H9 (cell line): Measurements from ENCODE around the gene COPS9. TPM values are rescaled to one million over a fixed set of nuclear protein-coding genes. Genes with fewer than 3 reads are reported as not detected.

Source experiments
- DNase-seq: peaks from one replicate; pipeline ENCODE4 v3.0.0-alpha.2; 2017
- H2AFZ ChIP-seq: one replicate; pipeline ENCODE4 v1.6.1; 2013; ENCODE audit warnings: mild to moderate bottlenecking, low read length, control low read depth, moderate library complexity
- H2AK5ac ChIP-seq: 2 replicates; pipeline ENCODE4 v1.6.1; 2013; ENCODE audit warnings: low read length, control low read depth, mixed read lengths; ENCODE audit not compliant: insufficient read length
- H2BK120ac ChIP-seq: one replicate; pipeline ENCODE4 v1.6.1; 2013; ENCODE audit warnings: low read depth, mild to moderate bottlenecking, low read length, control low read depth, inconsistent platforms; ENCODE audit not compliant: poor library complexity, severe bottlenecking
- H2BK12ac ChIP-seq: 2 replicates; pipeline ENCODE4 v1.6.1; 2013; ENCODE audit warnings: low read length, control low read depth, mixed read lengths, low read depth; ENCODE audit not compliant: insufficient read length
- H2BK15ac ChIP-seq: 2 replicates; pipeline ENCODE4 v1.6.1; 2013; ENCODE audit warnings: low read depth, low read length, control low read depth
- H2BK20ac ChIP-seq: one replicate; pipeline ENCODE4 v1.6.1; 2013; ENCODE audit warnings: low read depth, mild to moderate bottlenecking, low read length, control low read depth, inconsistent platforms; ENCODE audit not compliant: poor library complexity, severe bottlenecking
- H2BK5ac ChIP-seq: 2 replicates; pipeline ENCODE4 v1.6.1; 2013; ENCODE audit warnings: low read length, control low read depth, mixed read lengths; ENCODE audit not compliant: insufficient read length
- H3K14ac ChIP-seq: 2 replicates; pipeline ENCODE4 v1.6.1; 2013; ENCODE audit warnings: low read length, control low read depth; ENCODE audit not compliant: insufficient read depth
- H3K18ac ChIP-seq: 2 replicates; pipeline ENCODE4 v1.6.1; 2013; ENCODE audit warnings: low read depth, mild to moderate bottlenecking, mixed read lengths, low read length, control low read depth; ENCODE audit not compliant: insufficient read length
- H3K23ac ChIP-seq: 2 replicates; pipeline ENCODE4 v1.6.1; 2013; ENCODE audit warnings: low read length, control low read depth, mixed read lengths, low read depth; ENCODE audit not compliant: insufficient read length
- H3K23me2 ChIP-seq: 2 replicates; pipeline ENCODE4 v1.6.1; 2013; ENCODE audit warnings: low read depth, mild to moderate bottlenecking, mixed read lengths, low read length, control low read depth; ENCODE audit not compliant: insufficient read length, poor library complexity, severe bottlenecking
- H3K27ac ChIP-seq: 2 replicates; pipeline ENCODE4 v1.5.1; 2013; ENCODE audit warnings: low read length, control low read depth, mixed read lengths, low read depth; ENCODE audit not compliant: insufficient read length
- H3K27me3 ChIP-seq: 2 replicates; pipeline ENCODE4 v1.6.1; 2013; ENCODE audit warnings: low read length, control low read depth, inconsistent platforms; ENCODE audit not compliant: insufficient read depth
- H3K4ac ChIP-seq: 2 replicates; pipeline ENCODE4 v1.6.1; 2013; ENCODE audit warnings: low read depth, mild to moderate bottlenecking, control low read depth, inconsistent platforms, low read length, moderate library complexity
- H3K4me1 ChIP-seq: 2 replicates; pipeline ENCODE4 v1.6.1; 2013; ENCODE audit warnings: low read length, control low read depth, inconsistent platforms; ENCODE audit not compliant: insufficient read depth
- H3K4me2 ChIP-seq: 2 replicates; pipeline ENCODE4 v1.6.1; 2013; ENCODE audit warnings: low read length, control low read depth, mixed read lengths; ENCODE audit not compliant: insufficient read length, insufficient read depth
- H3K56ac ChIP-seq: 2 replicates; pipeline ENCODE4 v1.6.1; 2013; ENCODE audit warnings: low read depth, mild to moderate bottlenecking, mixed read lengths, low read length, control low read depth; ENCODE audit not compliant: insufficient read length
- H3K79me1 ChIP-seq: 2 replicates; pipeline ENCODE4 v1.6.1; 2013; ENCODE audit warnings: low read depth, mild to moderate bottlenecking, moderate library complexity, low read length, control low read depth, inconsistent platforms; ENCODE audit not compliant: insufficient read depth, poor library complexity, severe bottlenecking
- H3K79me2 ChIP-seq: 2 replicates; pipeline ENCODE4 v1.6.1; 2013; ENCODE audit warnings: low read length, control low read depth, inconsistent platforms; ENCODE audit not compliant: insufficient read depth
- H3K9ac ChIP-seq: 2 replicates; pipeline ENCODE4 v1.6.1; 2013; ENCODE audit warnings: low read length, control low read depth, mixed read lengths; ENCODE audit not compliant: insufficient read length; ENCODE audit errors: extremely low read depth
- H3K9me3 ChIP-seq: one replicate; pipeline ENCODE4 v1.6.1; 2013; ENCODE audit warnings: low read depth, low read length, inconsistent platforms; ENCODE audit not compliant: control insufficient read depth
- H3T11ph ChIP-seq: one replicate; pipeline ENCODE4 v1.6.1; 2013; ENCODE audit warnings: mild to moderate bottlenecking, low read length, control low read depth, inconsistent platforms
- H4K20me1 ChIP-seq: one replicate; pipeline ENCODE4 v1.6.1; 2013; ENCODE audit not compliant: control insufficient read depth, insufficient read length, insufficient read depth
- H4K5ac ChIP-seq: 2 replicates; pipeline ENCODE4 v1.6.1; 2013; ENCODE audit warnings: low read depth, mild to moderate bottlenecking, mixed read lengths, low read length, control low read depth; ENCODE audit not compliant: insufficient read length
- H4K8ac ChIP-seq: replicated peaks from 2 replicates; pipeline ENCODE4 v1.6.1; 2013; ENCODE audit warnings: low read length, control low read depth, mixed read lengths, low read depth; ENCODE audit not compliant: insufficient read length
- H4K91ac ChIP-seq: 2 replicates; pipeline ENCODE4 v1.6.1; 2013; ENCODE audit warnings: low read depth, mild to moderate bottlenecking, moderate library complexity, mixed read lengths, low read length, control low read depth; ENCODE audit not compliant: insufficient read length
- H3K27ac Mint-ChIP-seq, 3 experiments: 2 replicates in 2 of 3; 3 replicates in 1 of 3; pipeline ENCODE4 v1.8.0; 2020 to 2021; ENCODE audit warnings: mixed read lengths in 3 of 3, mild to moderate bottlenecking in 1 of 3, moderate library complexity in 1 of 3
- H3K27me3 Mint-ChIP-seq: 2 replicates; pipeline ENCODE4 v1.8.0; 2021; ENCODE audit warnings: low read depth, mild to moderate bottlenecking, moderate library complexity, mixed read lengths
- H3K36me3 Mint-ChIP-seq, 3 experiments: 2 replicates in 2 of 3; 3 replicates in 1 of 3; pipeline ENCODE4 v1.8.0; 2020 to 2021; ENCODE audit warnings: low read depth in 3 of 3, mixed read lengths in 3 of 3; ENCODE audit not compliant: insufficient read depth in 1 of 3
- H3K4me1 Mint-ChIP-seq, 2 experiments: 2 replicates each; pipeline ENCODE4 v1.8.0; 2020; ENCODE audit warnings: mixed read lengths in 2 of 2
- H3K4me3 Mint-ChIP-seq, 2 experiments: 2 replicates in 1 of 2; 3 replicates in 1 of 2; pipeline ENCODE4 v1.8.0; 2020 to 2021; ENCODE audit warnings: mild to moderate bottlenecking in 2 of 2, mixed read lengths in 2 of 2, moderate library complexity in 1 of 2
- H3K9me3 Mint-ChIP-seq, 2 experiments: 2 replicates in 1 of 2; 3 replicates in 1 of 2; pipeline ENCODE4 v1.8.0; 2020; ENCODE audit warnings: mild to moderate bottlenecking in 2 of 2, mixed read lengths in 2 of 2, moderate library complexity in 1 of 2
- WGBS: extraction: QIAGEN DNeasy Blood & Tissue Kit; methylation state at CpG from one replicate; pipeline ENCODE4 v1.1.7; 2013; ENCODE audit warnings: missing lambda C conversion rate, low lambda C conversion rate, mixed read lengths; ENCODE audit not compliant: insufficient read length; ENCODE audit errors: extremely low coverage; 5-methylcytosine and 5-hydroxymethylcytosine counted together
- total RNA-seq: library from RNA; stranded (reverse); gene quantifications from 2 replicates; pipeline ENCODE4 v1.2.1, GENCODE V29; 2021
- TF ChIP-seq, protein P1 (sequence below): fragments of 200-600 bp; sonication (generic); conservative IDR thresholded peaks from 3 replicates; pipeline ENCODE4 v1.8.0; 2021; ENCODE audit warnings: antibody characterized with exemption, mild to moderate bottlenecking

COPS9 gene
- total RNA-seq, 1 experiment from 2014 or later: 142 TPM

DNA sequence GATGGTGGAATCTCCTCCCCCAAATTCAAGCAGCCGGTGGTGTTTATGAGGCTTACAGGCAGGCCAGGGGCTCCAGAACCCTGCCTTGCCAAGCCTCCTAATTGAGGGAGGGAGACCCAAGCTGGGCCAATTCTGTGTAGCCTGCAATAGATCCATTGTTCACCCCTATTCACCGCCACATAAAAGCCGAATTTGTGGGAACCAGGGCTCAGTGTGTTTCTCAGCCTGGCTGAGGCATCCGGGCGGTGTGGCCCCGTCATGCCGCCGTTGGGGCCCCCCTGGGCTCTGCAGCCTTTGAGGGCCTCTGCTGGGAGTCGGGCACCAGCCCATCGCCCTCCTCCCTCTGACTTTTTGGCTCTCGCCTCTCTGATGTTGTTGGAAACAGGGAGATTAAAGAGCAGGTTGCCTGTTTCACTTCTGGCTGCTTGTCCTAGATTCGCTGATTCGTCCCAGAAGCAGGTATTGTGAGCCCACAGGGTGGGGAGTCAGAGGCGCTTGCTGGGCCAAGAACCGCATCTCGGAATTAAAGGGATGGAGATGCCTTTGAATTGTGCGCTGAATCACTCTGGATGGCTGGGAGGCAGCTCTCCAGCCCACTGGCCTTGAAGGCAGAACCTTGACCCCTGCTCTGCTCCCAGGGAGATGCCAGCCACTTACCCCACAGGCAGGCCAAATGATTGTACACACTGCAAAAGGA, 19.1 kb upstream of the COPS9 start:
- H3K36me3 Mint-ChIP-seq: no peaks in the 10 kb centered on the region; a peak in 1 of 7 replicates
- no peak overlapping the region for H3K27ac Mint-ChIP-seq
- no peak overlapping the region for H3K4me3 Mint-ChIP-seq
- H3K9me3 Mint-ChIP-seq: peaks cover 0 to 3% of the 10 kb centered on the region in 2 experiments; a peak in 4 of 5 replicates
- no peaks in the 10 kb centered on the region; the same call in 1 of the 2 replicates for H3K4me1 ChIP-seq
- H3K9me3 ChIP-seq: no peaks in the 10 kb centered on the region
- no peak overlapping the region for H2BK120ac ChIP-seq
- no peak overlapping the region for H3T11ph ChIP-seq
- DNase-seq: no peak
- no peak overlapping the region for H2BK15ac ChIP-seq
- peaks cover 26% of the 10 kb centered on the region for H3K27me3 Mint-ChIP-seq
- no peak overlapping the region for H2BK20ac ChIP-seq
- no peak overlapping the region for H3K14ac ChIP-seq
- no peak overlapping the region for H4K8ac ChIP-seq
- H3K27ac ChIP-seq: no peak overlapping the region
- no peak overlapping the region for H2BK12ac ChIP-seq
- no peaks in the 10 kb centered on the region for H3K23me2 ChIP-seq
- H2AFZ ChIP-seq: no peak overlapping the region
- H3K4me1 Mint-ChIP-seq: peaks cover 15 to 27% of the 10 kb centered on the region in 2 experiments
- H3K4me2 ChIP-seq: no peak overlapping the region
- no CpG with 5 or more reads among the region's 17 CpGs for WGBS
- no peak overlapping the region for H4K91ac ChIP-seq
- H3K18ac ChIP-seq: no peak overlapping the region
- no peaks in the 10 kb centered on the region for H4K20me1 ChIP-seq
- no peak overlapping the region for H3K56ac ChIP-seq
- H3K9ac ChIP-seq: no peak overlapping the region
- H2AK5ac ChIP-seq: no peak overlapping the region
- no peak overlapping the region for H4K5ac ChIP-seq
- H3K4ac ChIP-seq: no peak overlapping the region
- no peaks in the 10 kb centered on the region for H3K79me1 ChIP-seq
- no peaks in the 10 kb centered on the region for H3K27me3 ChIP-seq
- no peak overlapping the region for H3K23ac ChIP-seq
- TF ChIP-seq, protein P1, sequence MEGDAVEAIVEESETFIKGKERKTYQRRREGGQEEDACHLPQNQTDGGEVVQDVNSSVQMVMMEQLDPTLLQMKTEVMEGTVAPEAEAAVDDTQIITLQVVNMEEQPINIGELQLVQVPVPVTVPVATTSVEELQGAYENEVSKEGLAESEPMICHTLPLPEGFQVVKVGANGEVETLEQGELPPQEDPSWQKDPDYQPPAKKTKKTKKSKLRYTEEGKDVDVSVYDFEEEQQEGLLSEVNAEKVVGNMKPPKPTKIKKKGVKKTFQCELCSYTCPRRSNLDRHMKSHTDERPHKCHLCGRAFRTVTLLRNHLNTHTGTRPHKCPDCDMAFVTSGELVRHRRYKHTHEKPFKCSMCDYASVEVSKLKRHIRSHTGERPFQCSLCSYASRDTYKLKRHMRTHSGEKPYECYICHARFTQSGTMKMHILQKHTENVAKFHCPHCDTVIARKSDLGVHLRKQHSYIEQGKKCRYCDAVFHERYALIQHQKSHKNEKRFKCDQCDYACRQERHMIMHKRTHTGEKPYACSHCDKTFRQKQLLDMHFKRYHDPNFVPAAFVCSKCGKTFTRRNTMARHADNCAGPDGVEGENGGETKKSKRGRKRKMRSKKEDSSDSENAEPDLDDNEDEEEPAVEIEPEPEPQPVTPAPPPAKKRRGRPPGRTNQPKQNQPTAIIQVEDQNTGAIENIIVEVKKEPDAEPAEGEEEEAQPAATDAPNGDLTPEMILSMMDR: no peak
- H2BK5ac ChIP-seq: no peak overlapping the region
- no peaks in the 10 kb centered on the region for H3K79me2 ChIP-seq
